ENCODE results near the gene ZNF154.
A peak's percentile ranks its signal among the peaks of the same experiment; 100 is the strongest.

ZNF154 gene

DNA sequence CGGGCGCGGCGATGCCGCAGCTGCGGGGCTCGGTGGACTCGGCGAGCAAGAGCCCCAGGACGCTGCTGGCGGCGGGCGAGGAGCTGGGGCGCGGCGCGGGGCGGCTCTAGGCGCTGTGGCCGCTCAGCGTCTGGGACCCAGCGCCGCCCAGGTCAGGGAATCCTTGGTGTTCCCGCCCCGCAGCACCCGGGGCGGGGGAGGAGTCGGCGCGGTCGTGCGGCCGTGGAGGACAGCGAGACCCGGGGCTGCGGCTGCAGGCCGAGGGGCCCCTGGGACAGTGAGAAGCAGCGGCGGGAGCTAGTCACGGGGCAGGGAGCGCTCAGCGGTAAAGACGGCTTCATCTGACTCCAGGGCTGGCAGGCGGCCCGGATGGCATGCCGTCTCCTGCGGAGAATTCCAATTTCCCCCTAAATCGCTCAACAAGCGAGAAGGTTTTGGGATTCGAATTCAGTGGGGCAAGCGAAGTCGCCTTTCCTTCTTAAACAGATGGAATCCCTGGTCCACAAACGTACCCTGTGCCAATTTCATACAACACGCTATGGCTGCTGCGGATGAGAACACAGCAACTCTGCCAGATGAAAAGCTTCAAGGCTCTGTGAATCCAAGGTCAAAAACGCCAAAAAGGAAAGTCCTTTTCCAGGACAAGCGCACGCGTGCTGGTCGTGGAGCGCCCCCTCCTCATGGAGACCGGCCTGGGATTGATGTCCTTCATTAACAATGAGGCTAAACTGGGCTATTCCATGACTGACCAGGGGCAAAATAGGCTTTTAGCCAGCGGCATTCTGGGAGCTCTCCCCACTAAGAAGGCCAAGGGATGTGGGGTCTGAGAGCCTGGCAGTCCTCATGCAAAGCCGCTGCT is 44.5 kb downstream of the ZNF154 start:
- no peaks in the 10 kb centered on the region for H3K36me3 ChIP-seq (ENCODE audit: insufficient read depth, low read length)
- H3K4me1 ChIP-seq (ENCODE audit: insufficient read depth, low read length), result peaks cover 3% of the 10 kb centered on the region; the same call in 1 of the 2 replicates
- H3K9me3 ChIP-seq (ENCODE audit: control insufficient read depth, insufficient read depth, low read length), result no peaks in the 10 kb centered on the region
- peak overlapping the region; percentile 50 for H3K9ac ChIP-seq (ENCODE audit: low read depth, low read length)

DNA sequence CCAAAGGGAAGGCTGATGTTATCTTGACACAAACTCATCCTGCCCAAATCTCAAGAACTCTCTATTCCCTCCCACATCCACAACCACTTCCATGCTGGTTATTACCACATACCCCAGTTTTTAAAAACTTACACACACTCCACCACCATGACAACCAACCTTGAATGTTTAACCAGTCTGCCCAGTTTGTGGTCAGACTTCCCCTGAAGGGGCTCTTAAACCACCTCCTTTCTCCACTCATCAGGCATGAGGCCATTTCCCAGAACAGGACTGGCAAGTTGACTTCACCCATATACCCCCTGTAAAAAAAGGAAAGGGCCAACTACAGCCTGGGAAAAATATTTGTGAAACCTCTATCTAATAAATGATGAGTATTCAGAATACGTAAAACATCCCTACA is 52.7 kb downstream of the ZNF154 start:
- no peak overlapping the region for H3K9ac ChIP-seq (ENCODE audit: low read depth, low read length)
- no peaks in the 10 kb centered on the region for H3K36me3 ChIP-seq (ENCODE audit: insufficient read depth, low read length)
- no peaks in the 10 kb centered on the region for H3K9me3 ChIP-seq (ENCODE audit: control insufficient read depth, insufficient read depth, low read length)
- no peaks in the 10 kb centered on the region for H3K4me1 ChIP-seq (ENCODE audit: insufficient read depth, low read length)

DNA sequence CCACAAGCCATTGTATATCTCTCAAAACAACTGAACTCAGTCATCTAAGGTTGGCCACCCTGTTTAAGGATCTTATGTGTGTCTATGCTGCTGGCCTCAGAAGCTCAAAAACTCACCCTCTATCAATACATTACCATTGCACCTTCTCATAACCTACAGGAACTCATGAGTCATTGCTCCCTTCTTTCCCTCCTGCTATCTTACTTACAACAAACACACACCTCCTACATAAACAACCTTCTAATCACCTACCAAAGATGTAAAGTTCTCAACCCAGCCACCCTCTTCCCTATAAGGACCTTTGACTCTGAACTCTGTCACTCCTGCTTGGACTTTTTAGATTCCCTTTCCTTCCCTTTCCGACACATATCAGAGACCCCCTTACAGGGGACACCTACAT is 53.6 kb downstream of the ZNF154 start:
- no peaks in the 10 kb centered on the region for H3K4me1 ChIP-seq (ENCODE audit: insufficient read depth, low read length)
- H3K36me3 ChIP-seq (ENCODE audit: insufficient read depth, low read length), result no peaks in the 10 kb centered on the region
- H3K9me3 ChIP-seq (ENCODE audit: control insufficient read depth, insufficient read depth, low read length), result no peaks in the 10 kb centered on the region
- no peak overlapping the region for H3K9ac ChIP-seq (ENCODE audit: low read depth, low read length)

DNA sequence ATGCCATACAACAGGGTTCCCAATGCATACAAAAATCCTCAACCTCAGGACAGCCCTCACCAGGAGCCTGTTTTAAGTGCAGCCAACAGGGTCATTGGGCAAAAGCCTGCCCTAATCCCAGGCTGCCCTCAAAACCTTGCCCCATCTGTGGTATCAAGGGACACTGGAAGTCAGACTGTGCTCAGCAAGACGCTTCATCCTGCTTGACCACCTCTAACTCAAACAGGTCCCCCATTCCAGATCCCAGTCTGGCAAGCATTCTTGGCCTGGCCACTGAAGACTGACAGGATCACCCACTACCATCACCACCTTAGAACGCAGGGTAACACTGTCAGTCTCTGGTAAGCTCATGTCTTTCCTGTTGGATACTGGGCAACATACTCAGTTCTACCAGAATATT is 55.3 kb downstream of the ZNF154 start:
- Histone ChIP-seq H3K9ac (ENCODE audit: low read depth, low read length) (no peak overlapping the region), H3K36me3 (ENCODE audit: insufficient read depth, low read length) (no peaks in the 10 kb centered on the region), H3K9me3 (ENCODE audit: control insufficient read depth, insufficient read depth, low read length) (no peaks in the 10 kb centered on the region), H3K4me1 (ENCODE audit: insufficient read depth, low read length) (no peaks in the 10 kb centered on the region)

DNA sequence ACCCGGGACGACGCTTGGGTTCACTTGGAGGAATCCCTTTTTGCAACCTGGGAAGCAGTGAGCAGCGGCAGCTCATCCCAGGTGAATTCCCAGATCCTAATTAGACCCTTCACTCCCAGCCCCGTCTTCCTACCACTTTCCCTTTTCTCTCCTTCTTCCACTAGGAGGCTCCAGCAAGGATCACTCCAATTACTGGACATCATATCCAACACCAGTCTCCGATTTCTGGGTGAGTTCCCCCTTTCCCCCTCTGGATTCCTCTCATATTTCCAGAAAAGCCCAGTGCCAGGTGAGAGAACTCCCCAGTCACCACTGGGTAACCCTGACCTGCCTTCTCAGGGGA is 57.4 kb downstream of the ZNF154 start:
- H3K9me3 ChIP-seq (ENCODE audit: control insufficient read depth, insufficient read depth, low read length), result no peaks in the 10 kb centered on the region; the same call in 1 of the 2 replicates
- no peak overlapping the region for H3K9ac ChIP-seq (ENCODE audit: low read depth, low read length)
- H3K4me1 ChIP-seq (ENCODE audit: insufficient read depth, low read length), result no peaks in the 10 kb centered on the region
- no peaks in the 10 kb centered on the region for H3K36me3 ChIP-seq (ENCODE audit: insufficient read depth, low read length)

DNA sequence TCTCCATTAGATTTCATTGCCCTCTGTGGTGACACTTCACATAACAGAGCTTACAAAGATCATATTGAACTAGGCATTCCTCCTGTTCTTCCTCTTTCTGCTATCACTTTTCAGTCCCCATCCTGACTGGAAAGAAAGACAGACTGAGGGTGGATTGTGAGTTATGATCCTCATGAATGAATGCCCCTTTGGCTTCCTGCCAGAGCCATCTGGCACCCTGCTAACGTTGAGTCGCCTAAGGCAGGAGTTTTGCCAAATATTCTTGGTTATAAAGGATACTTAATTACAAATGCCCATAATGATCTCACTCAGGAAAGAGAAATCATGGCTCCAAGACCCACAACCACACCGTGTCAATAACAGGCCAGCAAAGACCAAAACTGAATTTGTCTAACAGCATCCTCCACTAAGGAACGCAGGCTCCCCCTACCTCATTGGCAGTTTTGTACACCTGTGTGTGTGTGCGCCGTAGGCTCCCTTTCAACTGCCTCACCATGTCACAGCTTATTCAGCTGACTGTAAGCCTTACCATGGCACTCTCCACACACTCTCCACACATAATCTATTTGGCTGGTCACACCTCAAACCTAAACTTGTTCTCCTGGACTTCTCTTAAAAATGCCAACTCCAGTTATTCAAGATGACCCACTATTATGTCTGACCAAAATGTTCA is 60.5 kb downstream of the ZNF154 start:
- no peaks in the 10 kb centered on the region for H3K36me3 ChIP-seq (ENCODE audit: insufficient read depth, low read length)
- H3K9me3 ChIP-seq (ENCODE audit: control insufficient read depth, insufficient read depth, low read length), result no peaks in the 10 kb centered on the region; the same call in 1 of the 2 replicates

More for the DNA sequence above, 60.5 kb downstream of the ZNF154 start:
- H3K9ac ChIP-seq (ENCODE audit: low read depth, low read length), result no peak overlapping the region
- no peaks in the 10 kb centered on the region for H3K4me1 ChIP-seq (ENCODE audit: insufficient read depth, low read length)

Measured in ES-I3 (cell line).